Stimulated activated CD4-positive, alpha-beta T cell treated with anti-CD3 and anti-CD28 coated beads, Interleukin-15, amount 100 ng/mL, for 1 hour (primary cell): ENCODE measurements around the gene DPH3.

Experiments used
- DNase-seq, 2 donors: peaks; one replicate each; pipeline ENCODE4 v3.0.0-alpha.2; 2020; ENCODE audit warnings: low read depth in 1 of 2, low spot score in 1 of 2

The DPH3 gene

GRCh38 chr3:16236856-16237393, 27.8 kb downstream of the DPH3 start:
- DNase-seq = no peak

GRCh38 chr3:16236030-16236639, 28.6 kb downstream of the DPH3 start:
- no peak for DNase-seq

- DNase-seq = no peak
Observed at GRCh38 chr3:16234281-16234680, 30.5 kb downstream of the DPH3 start.

- DNase-seq = no peak
Observed at GRCh38 chr3:16233806-16234205, 30.9 kb downstream of the DPH3 start.

GRCh38 chr3:16231983-16232382, 32.8 kb downstream of the DPH3 start:
- DNase-seq = no peak

- DNase-seq = no peak
Observed at GRCh38 chr3:16229681-16230080, 35.1 kb downstream of the DPH3 start.

- no peak for DNase-seq
Observed at GRCh38 chr3:16227566-16227965, 37.2 kb downstream of the DPH3 start.

- no peak for DNase-seq
Observed at GRCh38 chr3:16224325-16224724, 40.4 kb downstream of the DPH3 start.

- no peak for DNase-seq
Observed at GRCh38 chr3:16222547-16222946, 42.2 kb downstream of the DPH3 start.

GRCh38 chr3:16221990-16222389, 42.8 kb downstream of the DPH3 start:
- DNase-seq = no peak

- DNase-seq = no peak
Observed at GRCh38 chr3:16219777-16220176, 45.0 kb downstream of the DPH3 start.

- DNase-seq = no peak
Observed at GRCh38 chr3:16216373-16216935, 48.3 kb downstream of the DPH3 start.

GRCh38 chr3:16214366-16214765, 50.4 kb downstream of the DPH3 start:
- no peak for DNase-seq

GRCh38 chr3:16211176-16211904, 53.4 kb downstream of the DPH3 start:
- DNase-seq = no peak
